Nephron (organoid): ENCODE measurements around the gene CDH23.
A peak's percentile ranks its signal among the peaks of the same experiment; 100 is the strongest.

Experiments used
- H3K27ac Mint-ChIP-seq, 3 experiments: 2 replicates each; pipeline ENCODE4 v1.8.0; 2020; ENCODE audit warnings: mixed read lengths in 3 of 3, mild to moderate bottlenecking in 2 of 3, moderate library complexity in 1 of 3
- H3K27me3 Mint-ChIP-seq: 2 replicates; pipeline ENCODE4 v1.8.0; 2021; ENCODE audit warnings: low read depth, mild to moderate bottlenecking, moderate library complexity, mixed read lengths
- H3K36me3 Mint-ChIP-seq: 2 replicates; pipeline ENCODE4 v1.8.0; 2020; ENCODE audit warnings: low read depth, mixed read lengths
- H3K4me1 Mint-ChIP-seq: 2 replicates; pipeline ENCODE4 v1.8.0; 2020; ENCODE audit warnings: mixed read lengths
- H3K4me3 Mint-ChIP-seq, 3 experiments: 2 replicates each; pipeline ENCODE4 v1.8.0; 2020; ENCODE audit warnings: mild to moderate bottlenecking in 3 of 3, mixed read lengths in 3 of 3, moderate library complexity in 2 of 3
- H3K9me3 Mint-ChIP-seq: 2 replicates; pipeline ENCODE4 v1.8.0; 2020; ENCODE audit warnings: mixed read lengths
- TF ChIP-seq, protein P1 (sequence below), 3 experiments: fragments of 200-600 bp; sonication (generic); IDR thresholded peaks; one replicate each; pipeline ENCODE4 v1.5.0; 2021; ENCODE audit warnings: antibody characterized with exemption in 3 of 3; ENCODE audit not compliant: unreplicated experiment in 3 of 3

Gene CDH23

DNA sequence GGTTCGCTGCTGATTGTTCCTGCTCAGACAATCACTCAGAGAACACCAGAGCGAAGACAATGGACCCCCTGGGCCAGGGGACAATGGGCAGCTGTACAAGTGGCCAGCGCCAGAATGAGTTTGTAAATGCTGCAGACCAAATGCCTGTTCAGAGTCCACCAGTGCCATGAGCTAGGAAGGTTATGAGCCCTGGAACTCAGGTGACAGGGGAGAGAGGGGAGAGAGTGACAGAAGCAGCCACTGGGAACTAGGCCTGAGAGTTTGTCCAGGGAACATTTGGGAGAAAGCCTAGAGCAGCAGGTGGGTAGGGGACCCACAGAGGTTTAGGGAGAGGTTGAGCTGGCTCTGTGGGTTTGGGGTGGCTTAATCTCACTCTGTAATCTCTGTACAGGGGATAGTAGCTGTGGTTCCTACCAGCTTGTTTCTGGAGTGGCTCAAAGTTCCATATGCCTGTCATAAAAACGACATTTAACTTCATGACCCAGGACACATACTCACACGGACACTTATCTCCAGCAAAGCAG lies 262.5 kb downstream of the CDH23 start:
- H3K27ac Mint-ChIP-seq: no peak overlapping the region
- TF ChIP-seq, protein P1, sequence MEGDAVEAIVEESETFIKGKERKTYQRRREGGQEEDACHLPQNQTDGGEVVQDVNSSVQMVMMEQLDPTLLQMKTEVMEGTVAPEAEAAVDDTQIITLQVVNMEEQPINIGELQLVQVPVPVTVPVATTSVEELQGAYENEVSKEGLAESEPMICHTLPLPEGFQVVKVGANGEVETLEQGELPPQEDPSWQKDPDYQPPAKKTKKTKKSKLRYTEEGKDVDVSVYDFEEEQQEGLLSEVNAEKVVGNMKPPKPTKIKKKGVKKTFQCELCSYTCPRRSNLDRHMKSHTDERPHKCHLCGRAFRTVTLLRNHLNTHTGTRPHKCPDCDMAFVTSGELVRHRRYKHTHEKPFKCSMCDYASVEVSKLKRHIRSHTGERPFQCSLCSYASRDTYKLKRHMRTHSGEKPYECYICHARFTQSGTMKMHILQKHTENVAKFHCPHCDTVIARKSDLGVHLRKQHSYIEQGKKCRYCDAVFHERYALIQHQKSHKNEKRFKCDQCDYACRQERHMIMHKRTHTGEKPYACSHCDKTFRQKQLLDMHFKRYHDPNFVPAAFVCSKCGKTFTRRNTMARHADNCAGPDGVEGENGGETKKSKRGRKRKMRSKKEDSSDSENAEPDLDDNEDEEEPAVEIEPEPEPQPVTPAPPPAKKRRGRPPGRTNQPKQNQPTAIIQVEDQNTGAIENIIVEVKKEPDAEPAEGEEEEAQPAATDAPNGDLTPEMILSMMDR (IDR thresholded peaks at IDR 0.05; ENCODE audit: unreplicated experiment in 3 of 3): no peak

DNA sequence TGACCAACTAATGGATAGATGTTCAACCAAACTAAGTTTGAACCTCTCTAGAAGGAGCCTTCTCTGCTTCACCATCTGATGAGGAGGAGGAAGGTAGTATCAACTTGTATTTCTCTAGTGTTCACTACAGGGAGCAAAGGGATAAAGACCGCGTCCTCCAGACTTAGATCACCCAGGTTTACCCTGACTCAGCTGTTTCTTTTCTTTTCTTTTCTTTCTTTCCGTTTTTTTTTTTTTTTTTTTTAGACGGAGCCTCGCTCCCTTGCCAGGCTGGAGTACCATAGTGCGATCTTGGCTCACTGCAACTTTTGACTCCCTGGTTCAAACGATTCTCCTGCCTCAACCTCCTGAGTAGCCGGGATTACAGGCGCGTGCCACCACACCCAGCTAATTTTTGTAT lies 263.0 kb downstream of the CDH23 start:
- peaks cover 19% of the 10 kb centered on the region for H3K4me1 Mint-ChIP-seq
- no peaks in the 10 kb centered on the region for H3K36me3 Mint-ChIP-seq
- H3K27me3 Mint-ChIP-seq: peaks cover 55% of the 10 kb centered on the region
- H3K9me3 Mint-ChIP-seq: no peaks in the 10 kb centered on the region
- H3K4me3 Mint-ChIP-seq: no peak overlapping the region
- H3K27ac Mint-ChIP-seq: no peak overlapping the region
- TF ChIP-seq, protein P1 (IDR thresholded peaks at IDR 0.05; ENCODE audit: unreplicated experiment in 3 of 3): no peak

More for the DNA sequence above, 262.5 kb downstream of the CDH23 start:
- Mint-ChIP-seq H3K9me3 (no peaks in the 10 kb centered on the region), H3K27me3 (peaks cover 56% of the 10 kb centered on the region), H3K4me1 (peaks cover 19% of the 10 kb centered on the region), H3K4me3 (no peak overlapping the region), H3K36me3 (no peaks in the 10 kb centered on the region)

DNA sequence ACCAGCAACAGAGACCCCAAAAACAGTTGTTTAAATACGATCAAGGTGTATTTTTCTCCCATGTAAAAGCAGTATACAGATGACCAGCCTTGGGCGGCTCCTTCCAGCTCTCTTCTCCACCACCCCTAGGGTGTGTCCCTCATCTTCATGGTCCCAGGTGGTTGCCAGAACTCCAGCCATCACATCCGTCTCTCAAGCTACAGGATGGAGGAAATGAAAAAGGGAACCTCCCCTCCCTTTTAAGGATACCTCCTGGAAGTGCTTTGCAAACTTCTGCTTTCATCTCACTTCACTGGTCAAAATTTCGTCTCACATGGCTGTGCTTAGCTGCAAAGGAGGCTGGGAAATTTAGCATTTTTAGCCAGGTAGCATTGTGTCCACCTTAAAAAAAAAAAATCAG lies 263.6 kb downstream of the CDH23 start:
- H3K36me3 Mint-ChIP-seq: no peaks in the 10 kb centered on the region
- no peaks in the 10 kb centered on the region for H3K9me3 Mint-ChIP-seq
- no peak overlapping the region for H3K4me3 Mint-ChIP-seq
- TF ChIP-seq, protein P1 (IDR thresholded peaks at IDR 0.05; ENCODE audit: unreplicated experiment in 3 of 3): no peak
- peaks cover 19% of the 10 kb centered on the region for H3K4me1 Mint-ChIP-seq
- peaks cover 55% of the 10 kb centered on the region for H3K27me3 Mint-ChIP-seq
- H3K27ac Mint-ChIP-seq: no peak overlapping the region

DNA sequence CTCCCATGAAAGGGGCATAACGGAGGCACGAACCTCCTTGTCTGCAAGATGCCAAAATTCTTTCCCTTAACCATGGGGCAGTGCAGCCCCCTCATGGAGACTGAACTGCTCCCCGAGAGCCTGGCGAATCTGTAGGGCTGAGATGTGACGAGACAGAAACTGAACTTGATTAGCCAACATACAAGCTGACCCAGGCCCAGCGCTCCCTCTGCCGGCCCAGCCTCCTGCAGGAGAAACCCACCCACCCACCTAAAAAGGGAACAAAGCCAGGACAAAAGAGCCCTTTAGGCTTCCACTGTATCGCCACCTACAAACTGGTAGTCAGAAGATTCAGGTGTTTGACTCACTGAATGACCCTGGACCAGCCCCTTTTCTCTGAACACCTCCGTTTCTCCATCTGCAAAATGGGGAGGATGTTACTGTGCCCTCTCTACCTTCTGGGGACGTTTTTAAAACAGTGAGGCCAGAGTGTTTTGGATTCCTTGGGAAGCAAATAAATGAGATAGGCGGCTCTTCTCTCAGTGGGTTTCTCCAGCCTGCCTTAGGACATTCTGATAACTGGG lies 264.4 kb downstream of the CDH23 start:
- H3K9me3 Mint-ChIP-seq: no peaks in the 10 kb centered on the region
- no peak overlapping the region for H3K4me3 Mint-ChIP-seq

DNA sequence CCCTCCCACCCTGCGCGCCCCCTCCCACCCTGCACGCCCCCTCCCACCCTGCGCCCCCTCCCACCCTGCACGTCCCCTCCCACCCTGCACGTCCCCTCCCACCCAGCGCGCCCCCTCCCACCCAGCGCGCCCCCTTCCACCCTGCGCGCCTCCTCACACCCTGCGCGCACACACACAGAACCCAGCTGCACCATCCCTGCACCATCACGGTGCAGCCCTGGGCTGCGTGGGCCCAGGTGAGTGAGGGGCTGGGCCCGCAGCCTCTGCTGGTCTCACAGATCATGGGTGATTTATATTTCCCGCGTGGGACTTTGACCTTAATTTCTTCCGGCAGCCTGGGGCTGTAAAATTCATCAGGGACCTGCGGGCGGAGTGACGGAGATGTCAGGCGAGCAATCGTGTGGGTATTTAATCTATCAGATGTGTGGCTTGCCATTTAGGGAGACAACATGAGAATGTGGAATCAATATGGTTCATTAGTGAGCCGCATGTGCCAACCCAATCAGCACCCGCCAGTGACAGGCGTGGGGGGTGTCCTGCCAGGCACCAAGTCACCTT lies 265.1 kb downstream of the CDH23 start:
- Mint-ChIP-seq H3K27ac (no peak overlapping the region), H3K4me3 (no peak overlapping the region), H3K4me1 (peaks cover 23% of the 10 kb centered on the region), H3K36me3 (no peaks in the 10 kb centered on the region), H3K9me3 (no peaks in the 10 kb centered on the region), H3K27me3 (peaks cover 56% of the 10 kb centered on the region)
- TF ChIP-seq, protein P1 (IDR thresholded peaks at IDR 0.05; ENCODE audit: unreplicated experiment in 3 of 3): no peak

More for the DNA sequence above, 264.4 kb downstream of the CDH23 start:
- H3K4me1 Mint-ChIP-seq: peaks cover 19% of the 10 kb centered on the region
- TF ChIP-seq, protein P1 (IDR thresholded peaks at IDR 0.05; ENCODE audit: unreplicated experiment in 3 of 3): peak in 1 of 3 experiments; percentile 13
- peaks cover 56% of the 10 kb centered on the region for H3K27me3 Mint-ChIP-seq
- no peaks in the 10 kb centered on the region for H3K36me3 Mint-ChIP-seq
- H3K27ac Mint-ChIP-seq: no peak overlapping the region

DNA sequence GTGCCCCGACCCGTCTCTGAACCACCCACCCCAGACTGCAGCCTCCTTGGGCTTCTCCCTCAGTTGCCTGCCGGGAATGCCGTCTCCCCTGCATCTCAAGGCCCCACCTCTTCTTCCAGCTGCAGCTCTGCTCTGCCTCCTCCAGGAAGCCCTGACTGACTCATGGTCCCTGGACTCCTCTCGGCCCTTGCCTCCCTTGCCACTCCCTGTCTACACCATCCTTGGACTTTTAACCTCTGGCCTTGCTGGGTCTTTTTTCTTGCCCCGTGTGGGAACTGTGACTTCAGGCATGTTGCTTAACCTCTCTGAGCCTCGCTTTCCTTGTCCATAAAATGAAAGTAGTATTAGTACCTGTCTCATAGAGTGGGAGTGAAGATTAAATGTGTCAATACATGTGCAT lies 266.6 kb downstream of the CDH23 start:
- TF ChIP-seq, protein P1 (IDR thresholded peaks at IDR 0.05; ENCODE audit: unreplicated experiment in 3 of 3): no peak
- Mint-ChIP-seq H3K27ac (no peak overlapping the region), H3K4me1 (peaks cover 19% of the 10 kb centered on the region), H3K36me3 (no peaks in the 10 kb centered on the region), H3K9me3 (no peaks in the 10 kb centered on the region), H3K27me3 (peaks cover 54% of the 10 kb centered on the region), H3K4me3 (no peak overlapping the region)
